HPDE6-E6E7 (cell line): ENCODE results near the gene MSANTD1.

Experiments
- DNase-seq: peaks from one replicate; pipeline ENCODE4 v3.0.0; 2011; ENCODE audit warnings: missing footprints; ENCODE audit errors: extremely low spot score

MSANTD1 gene

GRCh38 chr4:3302786-3303564 is 54.0 kb downstream of the MSANTD1 start:
- no peak for DNase-seq

- no peak for DNase-seq
Measured at GRCh38 chr4:3303565-3303824, 54.5 kb downstream of the MSANTD1 start.

DNA sequence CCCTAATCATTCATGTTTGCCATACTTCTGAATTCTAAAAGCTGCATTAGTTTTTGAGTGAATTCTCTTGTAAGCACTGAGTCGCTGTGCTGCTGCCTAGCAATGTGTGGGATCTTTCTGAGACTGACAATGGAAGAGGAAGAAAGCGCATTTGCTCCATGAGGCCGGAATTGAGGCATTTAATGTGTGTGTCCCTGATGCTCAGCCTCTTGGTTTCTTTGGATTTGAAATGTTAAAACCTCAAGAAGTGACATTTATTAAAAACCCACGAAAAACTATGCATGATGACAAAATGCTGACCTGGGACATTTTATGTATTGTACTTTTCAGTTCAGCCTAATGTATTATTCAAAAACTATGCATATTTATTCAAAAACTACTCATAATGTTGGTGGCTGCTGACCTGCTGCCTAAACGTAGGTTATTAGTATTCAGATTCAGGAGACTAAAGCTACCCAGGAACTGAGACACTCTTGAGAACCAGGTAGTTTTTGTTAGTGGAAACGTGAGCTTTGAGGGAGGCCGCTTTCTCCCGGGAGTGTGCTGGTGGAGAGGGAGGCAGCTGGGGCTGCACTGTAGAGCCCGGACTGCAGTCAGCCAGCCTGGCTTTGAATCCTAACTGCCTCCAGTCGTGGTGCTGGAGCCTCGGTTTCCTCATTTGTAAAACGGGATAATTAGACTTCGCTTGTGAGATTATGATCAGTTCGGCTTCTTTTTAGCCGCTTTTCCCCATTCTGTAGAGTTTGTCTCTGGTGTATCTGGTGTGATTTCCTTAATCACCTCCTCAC is 55.2 kb downstream of the MSANTD1 start:
- no peak for DNase-seq

- DNase-seq: no peak
Measured at GRCh38 chr4:3304831-3305609, 56.1 kb downstream of the MSANTD1 start.

- DNase-seq: no peak
Measured at GRCh38 chr4:3305610-3306371, 56.8 kb downstream of the MSANTD1 start.
